GM12878 (cell line): ENCODE measurements around the gene DGKQ. TPM values are rescaled to one million over a fixed set of nuclear protein-coding genes. Genes with fewer than 3 reads are reported as not detected.

Source experiments
- ATAC-seq: fragments of 200-7000 bp; cut with Tn5 transposase; 3 replicates; pipeline ENCODE4 v1.9.1; 2020; ENCODE audit warnings: mild to moderate bottlenecking, moderate library complexity
- BruUV-seq: library from RNA; stranded (reverse); fragments of 400-500 nt; replicated peaks from 2 replicates; lab custom pipeline; 2021; lab: Mats Ljungman, UMichigan
- CTCF ChIA-PET: fragments of 300-600 bp; sonication (Branson Sonifier 250); formaldehyde crosslinking; extraction: SDS; loops from one replicate; lab custom pipeline; 2021; ENCODE audit warnings: inconsistent platforms; lab: Yijun Ruan, JAX
- POLR2A ChIA-PET: fragments of 350-600 bp; formaldehyde crosslinking; extraction: SDS; loops from one replicate; lab custom pipeline; 2021; ENCODE audit warnings: inconsistent platforms; lab: Charles Lee
- RAD21 ChIA-PET: fragments of 300-600 bp; sonication (Branson Sonifier 250); formaldehyde crosslinking; loops from one replicate; lab custom pipeline; 2023; ENCODE audit warnings: antibody characterized with exemption; ENCODE audit not compliant: unreplicated experiment; lab: Charles Lee
- SMC1A ChIA-PET: fragments of 300-600 bp; sonication (Branson Sonifier 250); formaldehyde crosslinking; loops from one replicate; lab custom pipeline; 2023; ENCODE audit not compliant: unreplicated experiment, uncharacterized antibody; lab: Charles Lee
- DNase-seq: peaks from one replicate; pipeline ENCODE4 v3.0.0-alpha.2; 2011; ENCODE audit warnings: low read depth, low spot score
- FAIRE-seq: peaks from 3 replicates; lab custom pipeline; 2011; peaks lifted over from hg19 to GRCh38; lab: Jason Lieb, UNC
- H2AFZ ChIP-seq: 2 replicates; pipeline ENCODE4 v1.6.0; 2011; ENCODE audit warnings: low read depth, low read length, control low read depth; ENCODE audit not compliant: control insufficient read depth
- H3K27ac ChIP-seq: 2 replicates; pipeline ENCODE4 v1.5.1; 2011; ENCODE audit warnings: control low read depth; ENCODE audit not compliant: control insufficient read depth, insufficient read depth
- H3K27me3 ChIP-seq, 2 experiments: replicated peaks in 1 of 2; 2 replicates each; pipeline versions ENCODE4 v1.6.0 to v1.6.1; 2011; ENCODE audit warnings: low read length in 1 of 2; ENCODE audit not compliant: control insufficient read depth in 2 of 2, insufficient read depth in 2 of 2
- H3K36me3 ChIP-seq, 2 experiments: 2 replicates each; pipeline ENCODE4 v1.5.1; 2011; ENCODE audit warnings: low read length in 1 of 2; ENCODE audit not compliant: control insufficient read depth in 2 of 2, insufficient read depth in 2 of 2
- H3K4me1 ChIP-seq: 2 replicates; pipeline ENCODE4 v1.6.1; 2011; ENCODE audit warnings: mild to moderate bottlenecking, low read length, moderate library complexity, mixed read lengths; ENCODE audit not compliant: control insufficient read depth, insufficient read depth
- H3K4me2 ChIP-seq: 2 replicates; pipeline ENCODE4 v1.6.0; 2011; ENCODE audit warnings: control low read depth; ENCODE audit not compliant: control insufficient read depth, insufficient read depth
- H3K4me3 ChIP-seq: fragments of 200-600 bp; sonication (generic); 2 replicates; pipeline ENCODE4 v1.5.1; 2016
- H3K79me2 ChIP-seq: 2 replicates; pipeline ENCODE4 v1.6.0; 2011; ENCODE audit warnings: low read length; ENCODE audit not compliant: control insufficient read depth, insufficient read depth
- H3K9ac ChIP-seq: 2 replicates; pipeline ENCODE4 v1.8.0; 2011; ENCODE audit warnings: low read length, control low read depth, mixed read lengths; ENCODE audit not compliant: control insufficient read depth, insufficient read depth
- H3K9me3 ChIP-seq: replicated peaks from 3 replicates; pipeline ENCODE4 v1.5.1; 2011; ENCODE audit warnings: mild to moderate bottlenecking, low read length; ENCODE audit not compliant: control insufficient read depth, insufficient read depth
- H4K20me1 ChIP-seq: 2 replicates; pipeline ENCODE4 v1.6.0; 2011; ENCODE audit not compliant: control insufficient read depth, insufficient read depth
- IKZF1 ChIP-seq: fragments of 450-650 bp; conservative IDR thresholded peaks from 2 replicates; pipeline ENCODE4 v1.6.1; 2017; ENCODE audit warnings: antibody characterized with exemption, mild to moderate bottlenecking
- NFYA ChIP-seq: IDR thresholded peaks from 2 replicates; pipeline ENCODE4 v1.6.1; 2011; ENCODE audit warnings: low read depth, mild to moderate bottlenecking, low read length, improper control_type of control experiment, borderline replicate concordance
- NFYB ChIP-seq: IDR thresholded peaks from 2 replicates; pipeline ENCODE4 v1.6.1; 2011; ENCODE audit warnings: low read depth, mild to moderate bottlenecking, low read length, improper control_type of control experiment, moderate library complexity; ENCODE audit not compliant: insufficient read depth
- RUNX3 ChIP-seq: IDR thresholded peaks from 2 replicates; pipeline ENCODE4 v1.6.1; 2012; ENCODE audit warnings: low read length, inconsistent platforms
- SMAD5 ChIP-seq: IDR thresholded peaks from 2 replicates; pipeline ENCODE4 v1.6.1; 2016; ENCODE audit warnings: antibody characterized with exemption, low read depth
- TCF12 ChIP-seq: IDR thresholded peaks from 2 replicates; pipeline ENCODE4 v1.6.1; 2011; ENCODE audit warnings: low read depth, mild to moderate bottlenecking, low read length
- YBX1 ChIP-seq: fragments of 450-650 bp; IDR thresholded peaks from 2 replicates; pipeline ENCODE4 v1.6.1; 2016; ENCODE audit warnings: antibody characterized with exemption
- WGBS: methylation state at CpG from one replicate; pipeline ENCODE4 v1.1.6; 2016; ENCODE audit warnings: low lambda C conversion rate; ENCODE audit not compliant: insufficient replicate concordance, insufficient coverage; ENCODE audit errors: missing lambda C conversion rate; 5-methylcytosine and 5-hydroxymethylcytosine counted together
- in situ Hi-C: fragments of 300-500 bp; cut with MboI; formaldehyde crosslinking; loops from 9 replicates; pipeline ENCODE4 v1.14.3; 2018; ENCODE audit warnings: mixed read lengths
- intact Hi-C: fragments of 100-400 bp; cut with micrococcal nuclease; formaldehyde crosslinking; loops from one replicate; pipeline ENCODE4 v1.14.2; 2022; ENCODE audit not compliant: unreplicated experiment
- polyA plus RNA-seq, 11 experiments: library from polyadenylated mRNA; depleted of rRNA in 4 of 11; unstranded in 6 of 11; stranded (reverse) in 5 of 11; fragments of >200 nt; fragmentation: Nextera tagmentation in 4 of 11; fragmentation: Illumina TruSeq in 1 of 11; extraction: Ambion mirVana in 4 of 11; extraction: Trizol in 1 of 11; gene quantifications; 1 replicate in 1 of 11; 2 replicates in 10 of 11; pipeline versions ENCODE4 v1.2.1 to v1.2.3, GENCODE V29; 2011 to 2016; ENCODE audit warnings: inconsistent platforms in 2 of 11, missing spikeins in 2 of 11, low read depth in 1 of 11
- total RNA-seq, 4 experiments: library from RNA; depleted of rRNA in 3 of 4; stranded (reverse); fragments of >200 nt in 3 of 4; fragmentation: Illumina TruSeq in 1 of 4; extraction: Trizol in 1 of 4; gene quantifications; 2 replicates each; pipeline versions ENCODE4 v1.2.1 to v1.2.3, GENCODE V29; 2013 to 2021
- TF ChIP-seq, protein P1 (sequence below): fragments of 450-650 bp; IDR thresholded peaks from 2 replicates; pipeline ENCODE4 v1.6.1; 2017; ENCODE audit warnings: mild to moderate bottlenecking

DGKQ gene
- total and polyA plus RNA-seq, 10 of the 15 experiments (the other 5 are each of a cell fraction or from before 2014, with no cell fraction given) = 0.11 to 10.5 (median 1.4) TPM

- Histone ChIP-seq H3K4me1 (peaks cover 8% of the 10 kb centered on the region; the same call in 1 of the 2 replicates), H3K27ac (no peak overlapping the region), H3K79me2 (no peaks in the 10 kb centered on the region), H3K36me3 (no peaks in the 10 kb centered on the region), H3K27me3 (no peaks in the 10 kb centered on the region), H3K9me3 (no peaks in the 10 kb centered on the region), H3K4me3 (no peak overlapping the region), H3K9ac (no peak overlapping the region), H4K20me1 (no peaks in the 10 kb centered on the region), H3K4me2 (no peak overlapping the region), H2AFZ (no peak overlapping the region)
- intact Hi-C loops = loop anchor here (10.0 kb wide), 1 partner anchor 88 kb away; no protein-coding TSS in a partner anchor
- RAD21 ChIA-PET = no interaction called here
- DNase-seq = no peak
- CTCF ChIA-PET = no interaction called here
- BruUV-seq = no TSS peak
- no peak for TF ChIP-seq NFYA
- TF ChIP-seq SMAD5 = no peak
- no peak for TF ChIP-seq TCF12
- TF ChIP-seq, protein P1, sequence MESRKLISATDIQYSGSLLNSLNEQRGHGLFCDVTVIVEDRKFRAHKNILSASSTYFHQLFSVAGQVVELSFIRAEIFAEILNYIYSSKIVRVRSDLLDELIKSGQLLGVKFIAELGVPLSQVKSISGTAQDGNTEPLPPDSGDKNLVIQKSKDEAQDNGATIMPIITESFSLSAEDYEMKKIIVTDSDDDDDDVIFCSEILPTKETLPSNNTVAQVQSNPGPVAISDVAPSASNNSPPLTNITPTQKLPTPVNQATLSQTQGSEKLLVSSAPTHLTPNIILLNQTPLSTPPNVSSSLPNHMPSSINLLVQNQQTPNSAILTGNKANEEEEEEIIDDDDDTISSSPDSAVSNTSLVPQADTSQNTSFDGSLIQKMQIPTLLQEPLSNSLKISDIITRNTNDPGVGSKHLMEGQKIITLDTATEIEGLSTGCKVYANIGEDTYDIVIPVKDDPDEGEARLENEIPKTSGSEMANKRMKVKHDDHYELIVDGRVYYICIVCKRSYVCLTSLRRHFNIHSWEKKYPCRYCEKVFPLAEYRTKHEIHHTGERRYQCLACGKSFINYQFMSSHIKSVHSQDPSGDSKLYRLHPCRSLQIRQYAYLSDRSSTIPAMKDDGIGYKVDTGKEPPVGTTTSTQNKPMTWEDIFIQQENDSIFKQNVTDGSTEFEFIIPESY = no peak
- TF ChIP-seq NFYB = no peak
- TF ChIP-seq YBX1 = no peak
- no peak for TF ChIP-seq RUNX3
- TF ChIP-seq IKZF1 = no peak
- in situ Hi-C loops = no loop called here
- ATAC-seq = no peak
- POLR2A ChIA-PET = no interaction called here
- SMC1A ChIA-PET = no interaction called here
- WGBS = 67% methylated on average over 15 of the region's 15 CpGs
- no peak for FAIRE-seq
These were observed 9.4 kb upstream of the DGKQ start for GRCh38 chr4:982814-983213.
